Endometrial microvascular endothelial cells (primary cell): ENCODE data around the gene GNAS. TPM values are rescaled to one million over a fixed set of nuclear protein-coding genes. Genes with fewer than 3 reads are reported as not detected.

ENCODE experiments used
- in situ Hi-C: cut with HindIII; loops from 2 replicates; pipeline ENCODE4 v1.10.0; 2017; ENCODE audit warnings: low sequenced_read_pairs, low pct_unique_long_range_greater_than_20kb; ENCODE audit errors: inconsistent ontology term
- total RNA-seq: library from RNA; depleted of rRNA; stranded (reverse); fragments of >200 nt; gene quantifications from one replicate; pipeline ENCODE4 v1.2.3, GENCODE V29; 2015; ENCODE audit errors: inconsistent ontology term

The GNAS gene
- total RNA-seq, 1 donor from 2014 or later = 536 TPM

GRCh38 chr20:58907320-58908137, 55.0 kb downstream of the GNAS start:
- in situ Hi-C loops = no loop called here

DNA sequence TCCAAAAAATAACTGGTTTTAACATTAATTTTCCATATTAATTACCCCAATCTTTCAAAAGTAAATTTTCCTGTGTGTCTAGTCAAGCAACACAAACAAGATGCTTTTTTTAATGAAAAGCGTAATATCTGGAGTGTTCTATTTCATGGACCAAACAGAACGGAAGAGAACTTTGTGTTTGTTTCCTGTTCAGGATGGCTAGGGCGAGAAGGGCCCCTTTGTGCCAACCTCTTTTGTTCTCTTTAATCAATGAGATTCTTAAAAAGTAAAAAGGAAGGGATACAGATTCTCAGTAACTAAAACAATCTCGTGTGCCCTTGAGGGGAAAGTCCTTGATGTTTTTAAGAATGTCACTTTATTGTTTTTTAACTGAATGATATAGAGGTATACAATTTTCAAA, 55.7 kb downstream of the GNAS start:
- in situ Hi-C loops = no loop called here

DNA sequence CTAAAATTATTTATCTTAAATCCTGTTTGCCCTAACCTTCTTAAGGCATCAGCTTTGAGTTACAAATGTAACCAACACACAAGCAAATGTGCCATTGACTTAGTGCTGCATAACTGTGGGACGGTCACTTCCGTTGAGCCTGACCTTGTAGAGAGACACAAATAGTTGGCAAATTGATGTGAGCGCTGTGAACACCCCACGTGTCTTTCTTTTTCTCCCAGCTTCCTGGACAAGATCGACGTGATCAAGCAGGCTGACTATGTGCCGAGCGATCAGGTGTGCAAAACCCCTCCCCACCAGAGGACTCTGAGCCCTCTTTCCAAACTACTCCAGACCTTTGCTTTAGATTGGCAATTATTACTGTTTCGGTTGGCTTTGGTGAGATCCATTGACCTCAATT, 56.4 kb downstream of the GNAS start:
- in situ Hi-C loops = no loop called here

GRCh38 chr20:58909585-58909984, 57.1 kb downstream of the GNAS start:
- in situ Hi-C loops = no loop called here

DNA sequence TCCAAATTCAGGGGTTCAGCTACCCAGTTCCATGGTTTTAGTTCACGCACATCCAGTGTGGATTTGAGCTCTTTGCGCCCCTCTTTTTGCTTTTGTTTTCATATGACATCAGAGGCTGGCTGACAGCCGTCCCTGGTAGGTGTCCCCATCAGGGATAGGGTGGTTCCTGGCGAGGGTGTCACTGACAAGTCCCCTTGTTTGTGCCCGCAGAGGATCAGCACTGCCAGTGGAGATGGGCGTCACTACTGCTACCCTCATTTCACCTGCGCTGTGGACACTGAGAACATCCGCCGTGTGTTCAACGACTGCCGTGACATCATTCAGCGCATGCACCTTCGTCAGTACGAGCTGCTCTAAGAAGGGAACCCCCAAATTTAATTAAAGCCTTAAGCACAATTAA, 58.0 kb downstream of the GNAS start:
- in situ Hi-C loops = no loop called here

- in situ Hi-C loops = no loop called here
Measured at GRCh38 chr20:58911309-58911708, 58.8 kb downstream of the GNAS start.

GRCh38 chr20:58911970-58912369, 59.5 kb downstream of the GNAS start:
- in situ Hi-C loops = no loop called here

GRCh38 chr20:58913079-58913478, 60.6 kb downstream of the GNAS start:
- in situ Hi-C loops = no loop called here

DNA sequence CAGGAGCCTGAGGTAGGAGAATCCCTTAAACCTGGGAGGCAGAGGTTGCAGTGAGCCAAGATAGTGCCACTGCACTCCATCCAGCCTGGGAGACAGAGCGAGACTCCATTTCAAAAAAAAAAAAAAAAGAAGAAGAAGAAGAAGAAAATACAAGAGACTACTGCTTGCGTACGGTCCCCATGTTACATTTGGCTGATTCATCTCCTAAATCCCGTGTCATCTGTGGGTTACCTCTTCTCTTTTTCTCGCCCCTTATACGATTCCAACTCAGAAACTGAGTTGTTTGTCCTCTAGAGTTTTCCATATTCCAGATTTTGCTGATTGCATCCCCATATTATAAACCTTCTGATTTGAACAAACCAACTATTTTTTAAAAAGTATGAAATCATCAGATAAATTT, 66.1 kb downstream of the GNAS start:
- in situ Hi-C loops = no loop called here

- in situ Hi-C loops = no loop called here
Measured at GRCh38 chr20:58921564-58921963, 69.0 kb downstream of the GNAS start.

DNA sequence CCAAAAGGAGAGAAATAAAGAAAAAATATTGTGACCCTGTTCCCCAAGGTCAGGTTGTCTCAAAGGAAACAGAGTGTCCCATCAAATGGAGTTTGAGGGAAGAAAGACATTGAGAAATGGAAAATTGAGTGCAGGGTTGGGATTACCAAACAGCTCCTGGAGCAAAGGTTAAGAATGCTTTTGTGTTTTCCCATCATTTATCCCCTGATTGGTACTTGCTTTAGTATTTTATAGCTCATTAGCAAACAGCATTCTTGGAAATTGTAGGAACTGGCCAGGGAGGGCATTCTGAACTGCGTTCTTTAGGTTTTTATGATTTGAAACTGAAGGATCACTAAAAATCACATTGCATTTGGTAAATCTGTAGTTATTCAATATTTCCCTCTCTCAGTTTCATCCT, 69.5 kb downstream of the GNAS start:
- in situ Hi-C loops = no loop called here

GRCh38 chr20:58923117-58923712, 70.7 kb downstream of the GNAS start:
- in situ Hi-C loops = no loop called here

DNA sequence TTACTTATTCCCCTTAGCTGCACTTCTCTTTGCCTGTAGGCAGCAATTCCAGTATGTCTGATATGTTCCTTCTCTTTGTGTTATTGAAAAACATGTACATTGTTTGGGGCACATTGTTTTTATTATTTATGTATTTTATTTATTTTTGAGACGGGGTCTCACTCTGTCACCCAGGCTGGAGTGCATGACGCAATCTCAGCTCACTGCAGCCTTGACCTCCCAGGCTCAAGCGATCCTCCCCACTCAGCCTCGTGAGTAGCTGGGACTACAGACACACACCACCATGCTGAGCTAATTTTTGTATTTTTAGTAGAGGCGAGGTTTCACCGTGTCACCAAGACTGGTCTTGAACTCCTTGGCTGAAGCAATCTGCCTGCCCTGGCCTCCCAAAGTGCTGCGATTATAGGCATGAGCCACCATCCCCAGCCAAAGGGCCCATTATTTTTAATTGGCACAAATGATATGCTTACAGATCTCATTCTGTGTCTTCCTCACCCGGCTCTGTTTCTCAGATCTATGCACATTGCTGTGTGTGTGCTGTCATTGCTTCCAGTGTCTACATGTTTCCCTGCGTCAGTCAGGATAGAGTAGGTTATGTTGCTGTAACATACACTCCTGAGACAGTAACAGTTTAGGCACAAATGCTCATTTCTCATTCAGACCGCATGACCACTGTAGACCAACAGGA, 74.4 kb downstream of the GNAS start:
- in situ Hi-C loops = no loop called here

DNA sequence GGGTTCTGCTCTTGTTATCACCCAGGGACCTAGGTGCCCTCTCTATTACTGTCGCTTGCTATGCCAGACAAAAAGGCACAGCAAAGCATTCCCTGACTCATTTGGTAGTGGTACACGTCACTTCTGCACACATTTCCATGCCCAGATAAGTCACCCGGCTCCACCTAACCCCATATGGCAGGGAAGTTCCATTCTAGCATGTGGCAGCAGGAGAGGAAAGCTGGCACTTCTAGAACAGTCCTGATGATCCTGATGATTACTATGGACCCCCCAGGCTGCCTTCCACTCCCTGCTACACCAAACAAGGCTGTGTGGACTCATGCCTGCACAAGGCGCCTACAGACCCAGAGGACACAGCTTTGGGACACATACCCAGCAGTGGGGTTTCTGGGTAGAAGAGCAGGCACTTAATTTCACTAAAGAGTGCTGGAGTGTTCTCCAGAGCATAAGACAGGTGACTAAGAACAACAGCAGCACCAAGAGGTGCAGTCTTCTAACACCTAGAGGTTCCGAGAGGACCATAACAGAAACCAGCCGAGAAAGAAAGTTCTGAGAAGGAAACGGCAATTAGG, 75.1 kb downstream of the GNAS start:
- in situ Hi-C loops = no loop called here

DNA sequence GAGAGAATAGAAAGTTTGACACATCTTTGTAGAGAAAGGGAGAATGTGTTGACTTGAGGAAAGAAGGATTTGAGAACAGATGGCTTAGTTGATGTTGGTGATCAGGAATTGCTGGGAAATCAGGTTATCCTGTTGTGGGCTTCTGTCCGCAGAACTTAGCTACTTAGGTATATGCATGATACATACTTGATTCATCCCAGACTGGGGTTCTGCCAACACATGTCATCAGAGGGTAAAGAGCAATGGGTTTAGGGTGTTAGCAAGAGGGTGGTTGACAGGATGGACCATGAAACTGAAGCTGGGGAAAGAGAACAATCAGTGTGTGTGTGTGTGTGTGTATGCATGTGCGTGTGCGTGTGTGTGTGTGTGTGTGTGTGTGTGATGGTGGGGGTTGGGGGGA, 78.0 kb downstream of the GNAS start:
- in situ Hi-C loops = no loop called here

GRCh38 chr20:58932170-58932569, 79.7 kb downstream of the GNAS start:
- in situ Hi-C loops = no loop called here

- in situ Hi-C loops = no loop called here
Measured at GRCh38 chr20:58938078-58938477, 85.6 kb downstream of the GNAS start.

DNA sequence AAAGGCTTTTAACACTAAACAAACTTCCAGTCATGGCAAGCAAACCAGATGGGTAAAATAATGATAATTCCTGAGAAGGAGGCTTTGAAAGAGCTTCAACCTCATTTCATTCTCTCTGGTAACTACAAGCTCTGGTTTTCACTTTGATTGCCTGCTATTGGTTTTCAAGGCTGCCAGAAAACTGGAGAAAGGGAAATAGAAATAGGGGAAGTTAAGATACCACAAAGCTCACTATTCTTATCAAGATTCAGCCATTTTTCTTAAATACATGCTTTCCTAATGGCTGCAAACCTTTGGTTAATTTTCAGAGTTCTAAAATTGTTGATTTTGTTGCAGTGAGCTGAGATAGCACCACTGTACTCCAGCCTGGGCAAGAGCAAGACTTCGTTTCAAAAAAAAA, 86.0 kb downstream of the GNAS start:
- in situ Hi-C loops = no loop called here

- in situ Hi-C loops = no loop called here
Measured at GRCh38 chr20:58941471-58941870, 89.0 kb downstream of the GNAS start.

- in situ Hi-C loops = no loop called here
Measured at GRCh38 chr20:58942549-58942948, 90.0 kb downstream of the GNAS start.
